ENCODE data around the gene PITPNC1.

PITPNC1 gene

DNA sequence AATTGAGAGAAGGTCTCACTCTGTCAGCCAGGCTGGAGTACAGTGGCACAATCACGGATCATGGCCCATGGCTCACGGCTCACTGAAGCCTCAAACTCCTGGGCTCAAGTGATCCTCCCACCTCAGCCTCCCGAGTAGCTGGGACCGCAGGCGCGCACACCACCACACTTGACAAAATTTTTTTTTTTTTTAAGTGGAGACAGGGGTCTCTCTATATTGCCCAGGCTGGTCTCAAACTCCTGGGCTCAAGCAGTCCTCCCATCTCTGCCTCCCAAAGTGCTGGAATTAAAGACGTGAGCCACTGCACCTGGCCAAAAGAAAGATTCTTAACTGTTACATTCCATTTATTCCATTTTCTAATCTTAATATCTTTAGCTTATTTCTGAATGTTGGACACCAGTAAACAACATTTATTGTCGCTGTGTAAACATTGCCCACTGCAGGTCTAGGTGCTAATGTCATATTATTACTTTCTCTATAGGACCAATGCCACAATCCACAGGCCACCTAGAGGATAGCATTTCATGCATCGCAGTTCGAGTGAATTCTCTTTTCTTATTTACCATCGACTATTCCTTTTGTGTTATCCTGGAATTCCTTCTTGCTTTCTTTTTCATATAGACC lies 123.7 kb downstream of the PITPNC1 start:
- no peaks in the 10 kb centered on the region for H3K27me3 ChIP-seq (ENCODE audit: control insufficient read depth in 5 of 5, insufficient read depth in 4 of 5, low read length in 5 of 5)
- no peaks in the 10 kb centered on the region for H3K9me3 ChIP-seq (ENCODE audit: control insufficient read depth in 5 of 5, low read length in 5 of 5)
- peaks cover 0 to 9% (median 0%) of the 10 kb centered on the region in 5 donors for H3K4me1 ChIP-seq (ENCODE audit: control insufficient read depth in 5 of 5, insufficient read depth in 5 of 5, low read length in 5 of 5)

GRCh38 chr17:67502151-67502550 lies 125.1 kb downstream of the PITPNC1 start:
- Histone ChIP-seq H3K36me3 (ENCODE audit: control insufficient read depth in 5 of 5, insufficient read depth in 5 of 5, low read length in 5 of 5) (no peaks in the 10 kb centered on the region), H3K9ac (ENCODE audit: low read length in 5 of 5) (no peak overlapping the region), H3K4me1 (ENCODE audit: control insufficient read depth in 5 of 5, insufficient read depth in 5 of 5, low read length in 5 of 5) (peaks cover 0 to 12% (median 0%) of the 10 kb centered on the region in 5 donors), H3K9me3 (ENCODE audit: control insufficient read depth in 5 of 5, low read length in 5 of 5) (no peaks in the 10 kb centered on the region), H3K4me3 (ENCODE audit: low read depth in 1 of 5, low read length in 5 of 5) (no peak overlapping the region), H3K27me3 (ENCODE audit: control insufficient read depth in 5 of 5, insufficient read depth in 4 of 5, low read length in 5 of 5) (no peaks in the 10 kb centered on the region), H3K27ac (ENCODE audit: low read depth, low read length) (no peak overlapping the region)

More for the DNA sequence above, 123.7 kb downstream of the PITPNC1 start:
- Histone ChIP-seq H3K27ac (ENCODE audit: low read depth, low read length) (no peak overlapping the region), H3K36me3 (ENCODE audit: control insufficient read depth in 5 of 5, insufficient read depth in 5 of 5, low read length in 5 of 5) (no peaks in the 10 kb centered on the region), H3K4me3 (ENCODE audit: low read depth in 1 of 5, low read length in 5 of 5) (no peak overlapping the region), H3K9ac (ENCODE audit: low read length in 5 of 5) (no peak overlapping the region)

- no peak overlapping the region for H3K27ac ChIP-seq (ENCODE audit: low read depth, low read length)
- no peak overlapping the region for H3K9ac ChIP-seq (ENCODE audit: low read length in 5 of 5)
- H3K36me3 ChIP-seq (ENCODE audit: control insufficient read depth in 5 of 5, insufficient read depth in 5 of 5, low read length in 5 of 5): no peaks in the 10 kb centered on the region
- H3K9me3 ChIP-seq (ENCODE audit: control insufficient read depth in 5 of 5, low read length in 5 of 5): peaks cover 0 to 6% (median 3%) of the 10 kb centered on the region in 5 donors
- no peak overlapping the region for H3K4me3 ChIP-seq (ENCODE audit: low read depth in 1 of 5, low read length in 5 of 5)
- peaks cover 0 to 12% (median 0%) of the 10 kb centered on the region in 5 donors for H3K4me1 ChIP-seq (ENCODE audit: control insufficient read depth in 5 of 5, insufficient read depth in 5 of 5, low read length in 5 of 5)
- H3K27me3 ChIP-seq (ENCODE audit: control insufficient read depth in 5 of 5, insufficient read depth in 4 of 5, low read length in 5 of 5): no peaks in the 10 kb centered on the region
Measured at GRCh38 chr17:67503184-67503583, 126.1 kb downstream of the PITPNC1 start.

GRCh38 chr17:67503739-67504138 lies 126.7 kb downstream of the PITPNC1 start:
- Histone ChIP-seq H3K36me3 (ENCODE audit: control insufficient read depth in 5 of 5, insufficient read depth in 5 of 5, low read length in 5 of 5) (no peaks in the 10 kb centered on the region), H3K27me3 (ENCODE audit: control insufficient read depth in 5 of 5, insufficient read depth in 4 of 5, low read length in 5 of 5) (no peaks in the 10 kb centered on the region), H3K4me3 (ENCODE audit: low read depth in 1 of 5, low read length in 5 of 5) (no peak overlapping the region), H3K4me1 (ENCODE audit: control insufficient read depth in 5 of 5, insufficient read depth in 5 of 5, low read length in 5 of 5) (peaks cover 0 to 12% (median 0%) of the 10 kb centered on the region in 5 donors), H3K9me3 (ENCODE audit: control insufficient read depth in 5 of 5, low read length in 5 of 5) (peaks cover 0 to 6% (median 3%) of the 10 kb centered on the region in 5 donors), H3K9ac (ENCODE audit: low read length in 5 of 5) (no peak overlapping the region), H3K27ac (ENCODE audit: low read depth, low read length) (no peak overlapping the region)

GRCh38 chr17:67504182-67504581 lies 127.1 kb downstream of the PITPNC1 start:
- H3K27ac ChIP-seq (ENCODE audit: low read depth, low read length): no peak overlapping the region
- peaks cover 0 to 6% (median 3%) of the 10 kb centered on the region in 5 donors for H3K9me3 ChIP-seq (ENCODE audit: control insufficient read depth in 5 of 5, low read length in 5 of 5)
- no peaks in the 10 kb centered on the region for H3K36me3 ChIP-seq (ENCODE audit: control insufficient read depth in 5 of 5, insufficient read depth in 5 of 5, low read length in 5 of 5)
- peaks cover 0 to 12% (median 0%) of the 10 kb centered on the region in 5 donors for H3K4me1 ChIP-seq (ENCODE audit: control insufficient read depth in 5 of 5, insufficient read depth in 5 of 5, low read length in 5 of 5)
- no peak overlapping the region for H3K9ac ChIP-seq (ENCODE audit: low read length in 5 of 5)
- H3K4me3 ChIP-seq (ENCODE audit: low read depth in 1 of 5, low read length in 5 of 5): no peak overlapping the region
- no peaks in the 10 kb centered on the region for H3K27me3 ChIP-seq (ENCODE audit: control insufficient read depth in 5 of 5, insufficient read depth in 4 of 5, low read length in 5 of 5)

GRCh38 chr17:67506966-67507365 lies 129.9 kb downstream of the PITPNC1 start:
- no peaks in the 10 kb centered on the region for H3K27me3 ChIP-seq (ENCODE audit: control insufficient read depth in 5 of 5, insufficient read depth in 4 of 5, low read length in 5 of 5)
- no peak overlapping the region for H3K9ac ChIP-seq (ENCODE audit: low read length in 5 of 5)
- peaks cover 0 to 20% (median 9%) of the 10 kb centered on the region in 5 donors for H3K4me1 ChIP-seq (ENCODE audit: control insufficient read depth in 5 of 5, insufficient read depth in 5 of 5, low read length in 5 of 5)
- H3K27ac ChIP-seq (ENCODE audit: low read depth, low read length): no peak overlapping the region
- H3K4me3 ChIP-seq (ENCODE audit: low read depth in 1 of 5, low read length in 5 of 5): no peak overlapping the region
- no peaks in the 10 kb centered on the region for H3K36me3 ChIP-seq (ENCODE audit: control insufficient read depth in 5 of 5, insufficient read depth in 5 of 5, low read length in 5 of 5)
- peaks cover 0 to 6% (median 3%) of the 10 kb centered on the region in 5 donors for H3K9me3 ChIP-seq (ENCODE audit: control insufficient read depth in 5 of 5, low read length in 5 of 5)

DNA sequence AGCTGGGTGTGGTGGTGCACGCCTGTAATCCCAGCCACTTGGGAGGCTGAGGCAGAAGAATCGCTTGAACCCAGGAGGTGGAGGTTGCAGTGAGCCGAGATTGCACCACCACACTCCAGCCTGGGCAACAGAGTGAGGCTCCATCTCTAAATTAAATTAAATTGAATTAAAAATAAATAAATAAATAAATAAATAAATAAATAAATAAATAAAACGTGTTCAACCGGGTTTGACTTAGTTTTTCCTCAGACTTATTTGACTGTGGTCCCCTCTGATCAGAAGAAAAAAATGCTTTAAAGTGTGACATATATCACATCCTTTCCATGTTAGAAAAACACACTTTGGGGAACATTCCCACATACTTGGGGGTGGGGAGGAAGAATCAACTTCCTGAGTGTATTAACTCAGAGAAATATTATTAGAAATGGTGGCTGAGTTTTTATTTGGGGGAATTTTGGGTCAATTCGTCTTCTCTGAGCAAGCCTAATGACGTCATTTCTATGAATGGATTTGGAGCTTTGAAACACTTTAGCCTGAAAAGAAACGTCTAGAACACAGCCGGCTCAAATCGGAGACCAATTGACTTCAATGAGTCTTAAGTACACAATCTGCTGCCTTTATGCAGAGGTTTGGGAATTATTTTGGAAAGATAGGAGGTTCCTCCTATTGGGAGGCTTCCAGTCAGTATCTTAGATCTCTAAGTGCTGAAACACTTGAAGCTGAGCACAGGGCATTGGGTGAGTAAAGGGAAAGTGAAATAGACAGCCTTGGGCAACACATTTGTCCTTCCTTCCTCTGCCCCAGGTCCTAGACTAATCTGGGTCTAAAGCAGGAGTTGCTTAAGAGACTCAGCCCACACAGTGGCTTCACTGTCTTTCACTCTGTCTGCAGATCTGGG lies 132.6 kb downstream of the PITPNC1 start:
- Histone ChIP-seq H3K9me3 (ENCODE audit: control insufficient read depth in 5 of 5, low read length in 5 of 5) (peaks cover 0 to 6% (median 3%) of the 10 kb centered on the region in 5 donors), H3K27me3 (ENCODE audit: control insufficient read depth in 5 of 5, insufficient read depth in 4 of 5, low read length in 5 of 5) (no peaks in the 10 kb centered on the region), H3K27ac (ENCODE audit: low read depth, low read length) (peak overlapping the region; percentile 71), H3K4me3 (ENCODE audit: low read depth in 1 of 5, low read length in 5 of 5) (peak overlapping the region in 1 of 5 donors; percentile 15), H3K4me1 (ENCODE audit: control insufficient read depth in 5 of 5, insufficient read depth in 5 of 5, low read length in 5 of 5) (peaks cover 0 to 14% (median 9%) of the 10 kb centered on the region in 5 donors), H3K9ac (ENCODE audit: low read length in 5 of 5) (peak overlapping the region in 3 of 5 donors; percentile 6 to 29 (median 13)), H3K36me3 (ENCODE audit: control insufficient read depth in 5 of 5, insufficient read depth in 5 of 5, low read length in 5 of 5) (no peaks in the 10 kb centered on the region)

DNA sequence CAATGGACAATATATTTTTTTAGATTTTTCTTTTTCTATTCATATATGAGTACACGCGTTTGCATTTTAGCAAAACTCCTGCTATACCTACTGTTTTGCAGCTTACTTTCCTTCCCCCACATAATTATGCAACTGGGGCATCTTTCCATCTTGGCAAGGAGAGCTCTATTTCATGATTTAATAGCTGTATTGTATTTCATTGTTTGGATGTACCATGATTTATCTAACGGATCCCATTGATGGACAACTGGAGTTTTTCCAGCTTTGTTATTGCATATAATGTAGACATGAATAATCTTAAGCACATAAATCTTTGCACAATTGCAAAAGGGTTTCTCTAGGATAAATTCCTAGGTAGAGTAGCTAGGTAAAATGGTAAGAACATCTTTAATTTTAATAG lies 133.9 kb downstream of the PITPNC1 start:
- Histone ChIP-seq H3K36me3 (ENCODE audit: control insufficient read depth in 5 of 5, insufficient read depth in 5 of 5, low read length in 5 of 5) (no peaks in the 10 kb centered on the region), H3K27ac (ENCODE audit: low read depth, low read length) (no peak overlapping the region), H3K9me3 (ENCODE audit: control insufficient read depth in 5 of 5, low read length in 5 of 5) (peaks cover 0 to 6% (median 3%) of the 10 kb centered on the region in 5 donors), H3K4me3 (ENCODE audit: low read depth in 1 of 5, low read length in 5 of 5) (no peak overlapping the region), H3K9ac (ENCODE audit: low read length in 5 of 5) (no peak overlapping the region), H3K4me1 (ENCODE audit: control insufficient read depth in 5 of 5, insufficient read depth in 5 of 5, low read length in 5 of 5) (peaks cover 0 to 23% (median 15%) of the 10 kb centered on the region in 5 donors), H3K27me3 (ENCODE audit: control insufficient read depth in 5 of 5, insufficient read depth in 4 of 5, low read length in 5 of 5) (no peaks in the 10 kb centered on the region)

DNA sequence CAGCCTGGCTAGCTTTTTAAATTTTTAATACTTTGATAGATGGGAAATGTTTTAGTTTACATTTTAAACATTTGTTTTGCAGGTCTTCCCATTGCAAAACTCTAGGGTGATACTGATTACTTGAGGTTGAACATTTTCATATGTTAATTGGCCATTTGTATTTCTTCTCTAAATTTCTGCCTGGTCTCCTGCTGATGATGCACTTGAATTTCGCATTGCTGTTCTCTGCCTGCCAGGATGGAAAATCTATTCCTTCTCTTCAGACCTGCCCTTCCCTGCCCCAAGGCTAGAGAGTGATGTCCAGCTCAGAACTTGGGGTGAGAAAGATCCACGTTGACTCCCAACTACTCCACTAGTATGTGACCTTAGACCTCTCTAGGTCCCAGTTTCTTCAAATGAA lies 134.7 kb downstream of the PITPNC1 start:
- no peak overlapping the region for H3K27ac ChIP-seq (ENCODE audit: low read depth, low read length)

GRCh38 chr17:67514998-67515397 lies 137.9 kb downstream of the PITPNC1 start:
- peaks cover 0 to 27% (median 16%) of the 10 kb centered on the region in 5 donors for H3K4me1 ChIP-seq (ENCODE audit: control insufficient read depth in 5 of 5, insufficient read depth in 5 of 5, low read length in 5 of 5)
- H3K36me3 ChIP-seq (ENCODE audit: control insufficient read depth in 5 of 5, insufficient read depth in 5 of 5, low read length in 5 of 5): no peaks in the 10 kb centered on the region
- peak overlapping the region; percentile 55 for H3K27ac ChIP-seq (ENCODE audit: low read depth, low read length)
- H3K9me3 ChIP-seq (ENCODE audit: control insufficient read depth in 5 of 5, low read length in 5 of 5): no peaks in the 10 kb centered on the region
- peaks cover 0 to 4% (median 0%) of the 10 kb centered on the region in 5 donors for H3K27me3 ChIP-seq (ENCODE audit: control insufficient read depth in 5 of 5, insufficient read depth in 4 of 5, low read length in 5 of 5)
- H3K9ac ChIP-seq (ENCODE audit: low read length in 5 of 5): no peak overlapping the region
- H3K4me3 ChIP-seq (ENCODE audit: low read depth in 1 of 5, low read length in 5 of 5): no peak overlapping the region

More for the DNA sequence above, 134.7 kb downstream of the PITPNC1 start:
- H3K4me3 ChIP-seq (ENCODE audit: low read depth in 1 of 5, low read length in 5 of 5): no peak overlapping the region
- H3K27me3 ChIP-seq (ENCODE audit: control insufficient read depth in 5 of 5, insufficient read depth in 4 of 5, low read length in 5 of 5): peaks cover 0 to under 1% (median 0%) of the 10 kb centered on the region in 5 donors
- H3K36me3 ChIP-seq (ENCODE audit: control insufficient read depth in 5 of 5, insufficient read depth in 5 of 5, low read length in 5 of 5): no peaks in the 10 kb centered on the region
- H3K4me1 ChIP-seq (ENCODE audit: control insufficient read depth in 5 of 5, insufficient read depth in 5 of 5, low read length in 5 of 5): peaks cover 0 to 27% (median 18%) of the 10 kb centered on the region in 5 donors
- no peak overlapping the region for H3K9ac ChIP-seq (ENCODE audit: low read length in 5 of 5)
- H3K9me3 ChIP-seq (ENCODE audit: control insufficient read depth in 5 of 5, low read length in 5 of 5): peaks cover 0 to 6% (median 3%) of the 10 kb centered on the region in 5 donors

All from subcutaneous abdominal adipose tissue (tissue), 5 donors.